Activated CD4-positive, alpha-beta memory T cell treated with anti-CD3 and anti-CD28 coated beads for 36 hours (primary cell): ENCODE measurements around the gene GFAP. TPM values are rescaled to one million over a fixed set of nuclear protein-coding genes. Genes with fewer than 3 reads are reported as not detected.

Experiments
- CTCF ChIA-PET: fragments of 350-600 bp; sonication (Branson Sonifier 250); formaldehyde crosslinking; loops from one replicate; lab custom pipeline; 2021; ENCODE audit warnings: antibody characterized with exemption, inconsistent platforms; lab: Charles Lee
- POLR2A ChIA-PET: fragments of 350-600 bp; sonication (Branson Sonifier 250); formaldehyde crosslinking; loops from one replicate; lab custom pipeline; 2021; ENCODE audit warnings: antibody characterized with exemption; lab: Charles Lee
- DNase-seq: peaks from one replicate; pipeline ENCODE4 v3.0.0-alpha.2; 2020
- H3K27ac Mint-ChIP-seq: one replicate; pipeline ENCODE4 v1.8.0; 2021; ENCODE audit warnings: mixed read lengths
- H3K27me3 Mint-ChIP-seq: one replicate; pipeline ENCODE4 v1.8.0; 2021; ENCODE audit warnings: mixed read lengths
- H3K36me3 Mint-ChIP-seq: one replicate; pipeline ENCODE4 v1.8.0; 2021; ENCODE audit warnings: mixed read lengths
- H3K4me1 Mint-ChIP-seq: one replicate; pipeline ENCODE4 v1.8.0; 2021; ENCODE audit warnings: low read depth, mixed read lengths
- H3K4me3 Mint-ChIP-seq: one replicate; pipeline ENCODE4 v1.8.0; 2021; ENCODE audit warnings: mild to moderate bottlenecking, mixed read lengths
- H3K9me3 Mint-ChIP-seq: one replicate; pipeline ENCODE4 v1.8.0; 2021; ENCODE audit warnings: mixed read lengths
- intact Hi-C: fragments of 100-400 bp; cut with micrococcal nuclease; formaldehyde crosslinking; loops from one replicate; pipeline ENCODE4 v1.15.1; 2023
- total RNA-seq, 2 experiments: library from RNA; stranded (reverse); gene quantifications; one replicate each; pipeline ENCODE4 v1.2.3, GENCODE V29; 2021

The GFAP gene
- total RNA-seq, 2 experiments from 2014 or later = not detected

- H3K4me1 Mint-ChIP-seq = peaks cover 5% of the 10 kb centered on the region
- H3K27ac Mint-ChIP-seq = no peak overlapping the region
- ChIA-PET CTCF (interaction anchor here (0.5 to 6.6 kb wide), 28 partner anchors 8 to 311 kb away, joined by 3 to 162 read pairs (median 5); partner anchors contain the start of genes ACBD4, C1QL1, EFTUD2 and PLCD3), POLR2A (interaction anchor here (2.0 kb wide), 1 partner anchor 100 kb away, joined by 12 read pairs; no protein-coding TSS in a partner anchor)
- H3K9me3 Mint-ChIP-seq = no peaks in the 10 kb centered on the region
- H3K36me3 Mint-ChIP-seq = no peaks in the 10 kb centered on the region
- H3K27me3 Mint-ChIP-seq = peaks cover 10% of the 10 kb centered on the region
- intact Hi-C loops = loop anchor here (1.0 to 5.0 kb wide), 3 partner anchors 98 to 212 kb away; partner anchors contain the start of gene PLCD3
- H3K4me3 Mint-ChIP-seq = no peak overlapping the region
- DNase-seq = no peak
These were observed 5.3 kb upstream of the GFAP start for GRCh38 chr17:44920565-44920940.

GRCh38 chr17:44919885-44920564 lies 4.7 kb upstream of the GFAP start:
- Mint-ChIP-seq H3K36me3 (no peaks in the 10 kb centered on the region), H3K27me3 (peaks cover 10% of the 10 kb centered on the region), H3K27ac (no peak overlapping the region), H3K9me3 (no peaks in the 10 kb centered on the region), H3K4me3 (no peak overlapping the region), H3K4me1 (peaks cover 5% of the 10 kb centered on the region)
- intact Hi-C loops = loop anchor here (1.0 to 5.0 kb wide), 3 partner anchors 98 to 212 kb away; partner anchors contain the start of gene PLCD3
- POLR2A ChIA-PET = interaction anchor here (0.6 to 2.0 kb wide), 2 partner anchors 23 to 101 kb away, joined by 3 to 12 read pairs; no protein-coding TSS in a partner anchor
- peak; percentile 85 for DNase-seq
- CTCF ChIA-PET = interaction anchor here (0.5 to 6.6 kb wide), 27 partner anchors 9 to 311 kb away, joined by 3 to 162 read pairs (median 5); partner anchors contain the start of genes ACBD4, C1QL1, EFTUD2 and PLCD3

GRCh38 chr17:44919411-44919810 lies 4.1 kb upstream of the GFAP start:
- H3K27ac Mint-ChIP-seq = no peak overlapping the region

GRCh38 chr17:44918006-44918405 lies 2.7 kb upstream of the GFAP start:
- peaks cover 15% of the 10 kb centered on the region for H3K27me3 Mint-ChIP-seq
- no peak overlapping the region for H3K27ac Mint-ChIP-seq
- no peak for DNase-seq
- ChIA-PET POLR2A (no interaction called here), CTCF (interaction anchor here (0.8 to 6.6 kb wide), 4 partner anchors 7 to 181 kb away, joined by 3 to 162 read pairs (median 14); no protein-coding TSS in a partner anchor)
- no peaks in the 10 kb centered on the region for H3K36me3 Mint-ChIP-seq
- peaks cover 5% of the 10 kb centered on the region for H3K4me1 Mint-ChIP-seq
- H3K9me3 Mint-ChIP-seq = no peaks in the 10 kb centered on the region
- intact Hi-C loops = no loop called here
- H3K4me3 Mint-ChIP-seq = no peak overlapping the region

More at GRCh38 chr17:44919411-44919810, 4.1 kb upstream of the GFAP start:
- peaks cover 10% of the 10 kb centered on the region for H3K27me3 Mint-ChIP-seq
- H3K4me3 Mint-ChIP-seq = no peak overlapping the region
- ChIA-PET POLR2A (interaction anchor here (2.0 kb wide), 1 partner anchor 101 kb away, joined by 12 read pairs; no protein-coding TSS in a partner anchor), CTCF (interaction anchor here (1.0 to 6.6 kb wide), 12 partner anchors 9 to 216 kb away, joined by 3 to 162 read pairs (median 6); partner anchors contain the start of genes ACBD4 and C1QL1)
- no peak for DNase-seq
- no peaks in the 10 kb centered on the region for H3K9me3 Mint-ChIP-seq
- intact Hi-C loops = no loop called here
- H3K4me1 Mint-ChIP-seq = peaks cover 5% of the 10 kb centered on the region
- no peaks in the 10 kb centered on the region for H3K36me3 Mint-ChIP-seq

GRCh38 chr17:44917456-44917855 lies 2.2 kb upstream of the GFAP start:
- no peaks in the 10 kb centered on the region for H3K36me3 Mint-ChIP-seq
- intact Hi-C loops = no loop called here
- DNase-seq = no peak
- POLR2A ChIA-PET = no interaction called here
- H3K27ac Mint-ChIP-seq = no peak overlapping the region
- H3K27me3 Mint-ChIP-seq = peaks cover 16% of the 10 kb centered on the region
- H3K9me3 Mint-ChIP-seq = no peaks in the 10 kb centered on the region
- peaks cover 5% of the 10 kb centered on the region for H3K4me1 Mint-ChIP-seq
- CTCF ChIA-PET = interaction anchor here (4.2 to 6.6 kb wide), 2 partner anchors 7 to 103 kb away, joined by 26 to 162 read pairs; no protein-coding TSS in a partner anchor
- no peak overlapping the region for H3K4me3 Mint-ChIP-seq

GRCh38 chr17:44916781-44917241 lies 1.5 kb upstream of the GFAP start:
- Mint-ChIP-seq H3K4me1 (peaks cover 5% of the 10 kb centered on the region), H3K36me3 (no peaks in the 10 kb centered on the region), H3K27me3 (peaks cover 21% of the 10 kb centered on the region), H3K4me3 (no peak overlapping the region), H3K27ac (no peak overlapping the region), H3K9me3 (no peaks in the 10 kb centered on the region)
- POLR2A ChIA-PET = no interaction called here
- no peak for DNase-seq
- CTCF ChIA-PET = interaction anchor here (6.6 kb wide), 1 partner anchor 104 kb away, joined by 162 read pairs; no protein-coding TSS in a partner anchor
- intact Hi-C loops = no loop called here

GRCh38 chr17:44915862-44916780 lies 821 bp upstream of the GFAP start:
- Mint-ChIP-seq H3K27me3 (peaks cover 21% of the 10 kb centered on the region), H3K4me3 (no peak overlapping the region), H3K4me1 (peaks cover 9% of the 10 kb centered on the region), H3K36me3 (no peaks in the 10 kb centered on the region), H3K9me3 (no peaks in the 10 kb centered on the region), H3K27ac (no peak overlapping the region)
- ChIA-PET CTCF (interaction anchor here (5.8 kb wide), 1 partner anchor 105 kb away, joined by 57 read pairs; no protein-coding TSS in a partner anchor), POLR2A (no interaction called here)
- DNase-seq = peak; percentile 6
- intact Hi-C loops = no loop called here

GRCh38 chr17:44914698-44915271 lies 515 bp downstream of the GFAP start:
- Mint-ChIP-seq H3K4me1 (peaks cover 6% of the 10 kb centered on the region), H3K36me3 (no peaks in the 10 kb centered on the region), H3K27me3 (peaks cover 24% of the 10 kb centered on the region), H3K27ac (no peak overlapping the region), H3K4me3 (no peak overlapping the region), H3K9me3 (no peaks in the 10 kb centered on the region)
- ChIA-PET CTCF (interaction anchor here (5.8 kb wide), 1 partner anchor 106 kb away, joined by 57 read pairs; no protein-coding TSS in a partner anchor), POLR2A (interaction anchor here (0.7 kb wide), 1 partner anchor 105 kb away, joined by 3 read pairs; no protein-coding TSS in a partner anchor)
- DNase-seq = no peak
- intact Hi-C loops = no loop called here

GRCh38 chr17:44914148-44914547 lies 1.2 kb downstream of the GFAP start:
- Mint-ChIP-seq H3K9me3 (no peaks in the 10 kb centered on the region), H3K27ac (no peak overlapping the region), H3K27me3 (peaks cover 24% of the 10 kb centered on the region), H3K4me1 (peaks cover 6% of the 10 kb centered on the region), H3K4me3 (no peak overlapping the region), H3K36me3 (no peaks in the 10 kb centered on the region)
- intact Hi-C loops = no loop called here
- no peak for DNase-seq
- ChIA-PET CTCF (interaction anchor here (1.2 to 5.8 kb wide), 2 partner anchors 14 to 107 kb away, joined by 3 to 57 read pairs; no protein-coding TSS in a partner anchor), POLR2A (interaction anchor here (0.7 to 0.8 kb wide), 2 partner anchors 15 to 105 kb away, joined by 3 read pairs; partner anchors contain the start of gene EFTUD2)

GRCh38 chr17:44913676-44914075 lies 1.6 kb downstream of the GFAP start:
- H3K4me3 Mint-ChIP-seq = no peak overlapping the region
- DNase-seq = no peak
- H3K27me3 Mint-ChIP-seq = peaks cover 24% of the 10 kb centered on the region
- H3K4me1 Mint-ChIP-seq = peaks cover 6% of the 10 kb centered on the region
- no peaks in the 10 kb centered on the region for H3K36me3 Mint-ChIP-seq
- H3K9me3 Mint-ChIP-seq = no peaks in the 10 kb centered on the region
- ChIA-PET POLR2A (interaction anchor here (0.8 kb wide), 1 partner anchor 14 kb away, joined by 3 read pairs; the partner anchor contains the start of gene EFTUD2), CTCF (interaction anchor here (0.7 to 5.8 kb wide), 4 partner anchors 13 to 239 kb away, joined by 3 to 57 read pairs (median 4); partner anchors contain the start of gene ACBD4)
- H3K27ac Mint-ChIP-seq = no peak overlapping the region
- intact Hi-C loops = no loop called here
